ENCODE results near the gene DSG4.

DNA sequence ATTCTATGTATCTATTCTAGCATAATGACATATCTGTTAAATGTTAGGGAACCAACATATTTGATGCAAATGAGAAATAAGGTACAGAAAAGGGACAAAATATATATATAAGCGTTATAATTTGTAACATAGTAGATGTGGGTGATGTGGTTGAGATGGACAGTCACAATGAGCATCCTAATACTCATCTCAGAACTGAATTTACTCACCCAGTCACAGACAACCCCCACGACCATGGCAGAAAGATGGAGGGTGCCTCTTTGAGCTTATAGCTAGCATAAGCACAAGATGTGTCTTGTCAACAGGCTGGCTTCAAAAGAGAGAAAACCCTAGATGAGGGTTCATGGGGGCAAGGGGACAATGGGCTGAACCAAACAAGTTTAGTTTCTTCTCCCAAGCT is 61.8 kb downstream of the DSG4 start:
- TF ChIP-seq, protein P1, sequence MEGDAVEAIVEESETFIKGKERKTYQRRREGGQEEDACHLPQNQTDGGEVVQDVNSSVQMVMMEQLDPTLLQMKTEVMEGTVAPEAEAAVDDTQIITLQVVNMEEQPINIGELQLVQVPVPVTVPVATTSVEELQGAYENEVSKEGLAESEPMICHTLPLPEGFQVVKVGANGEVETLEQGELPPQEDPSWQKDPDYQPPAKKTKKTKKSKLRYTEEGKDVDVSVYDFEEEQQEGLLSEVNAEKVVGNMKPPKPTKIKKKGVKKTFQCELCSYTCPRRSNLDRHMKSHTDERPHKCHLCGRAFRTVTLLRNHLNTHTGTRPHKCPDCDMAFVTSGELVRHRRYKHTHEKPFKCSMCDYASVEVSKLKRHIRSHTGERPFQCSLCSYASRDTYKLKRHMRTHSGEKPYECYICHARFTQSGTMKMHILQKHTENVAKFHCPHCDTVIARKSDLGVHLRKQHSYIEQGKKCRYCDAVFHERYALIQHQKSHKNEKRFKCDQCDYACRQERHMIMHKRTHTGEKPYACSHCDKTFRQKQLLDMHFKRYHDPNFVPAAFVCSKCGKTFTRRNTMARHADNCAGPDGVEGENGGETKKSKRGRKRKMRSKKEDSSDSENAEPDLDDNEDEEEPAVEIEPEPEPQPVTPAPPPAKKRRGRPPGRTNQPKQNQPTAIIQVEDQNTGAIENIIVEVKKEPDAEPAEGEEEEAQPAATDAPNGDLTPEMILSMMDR (IDR thresholded peaks at IDR 0.05; ENCODE audit: low read depth, low read length, poor library complexity, severe bottlenecking), result no peak
- TF ChIP-seq EZH2phosphoT487 (IDR thresholded peaks at IDR 0.05; ENCODE audit: borderline replicate concordance, low read length), result no peak

All from DOHH2 (cell line).